Activated CD4-positive, CD25-positive, alpha-beta regulatory T cell treated with anti-CD3 and anti-CD28 coated beads, Interleukin-2, amount 50 U/mL, for 16 hours (primary cell): ENCODE data around the gene PPP1R7.

Experiments used
- DNase-seq: peaks from one replicate; pipeline ENCODE4 v3.0.0-alpha.2; 2020; ENCODE audit warnings: low read depth, low spot score

Gene PPP1R7

GRCh38 chr2:241139531-241140444 lies 10.5 kb upstream of the PPP1R7 start:
- no peak for DNase-seq

GRCh38 chr2:241140445-241140840 lies 9.8 kb upstream of the PPP1R7 start:
- DNase-seq = no peak

GRCh38 chr2:241141214-241141770 lies 9.0 kb upstream of the PPP1R7 start:
- no peak for DNase-seq

DNA sequence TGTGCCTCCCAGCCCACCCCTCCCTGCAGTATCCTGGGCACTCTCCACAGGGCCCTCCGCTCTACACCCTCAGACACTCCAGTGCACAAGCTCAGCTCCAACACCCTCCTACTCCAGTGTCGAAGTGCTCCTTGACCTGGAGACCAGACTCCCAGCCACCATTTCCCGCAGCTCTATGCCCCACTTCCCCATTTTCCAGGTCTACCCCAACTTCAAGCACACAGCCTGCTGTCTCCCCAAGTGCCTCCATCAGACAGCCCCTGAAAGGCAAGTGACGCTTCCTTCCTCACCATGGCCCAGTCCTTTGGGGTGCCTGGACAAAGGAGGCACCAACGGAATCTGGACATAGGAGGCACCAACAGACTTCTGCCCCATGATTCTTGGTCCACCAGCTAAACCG lies 8.2 kb upstream of the PPP1R7 start:
- no peak for DNase-seq

DNA sequence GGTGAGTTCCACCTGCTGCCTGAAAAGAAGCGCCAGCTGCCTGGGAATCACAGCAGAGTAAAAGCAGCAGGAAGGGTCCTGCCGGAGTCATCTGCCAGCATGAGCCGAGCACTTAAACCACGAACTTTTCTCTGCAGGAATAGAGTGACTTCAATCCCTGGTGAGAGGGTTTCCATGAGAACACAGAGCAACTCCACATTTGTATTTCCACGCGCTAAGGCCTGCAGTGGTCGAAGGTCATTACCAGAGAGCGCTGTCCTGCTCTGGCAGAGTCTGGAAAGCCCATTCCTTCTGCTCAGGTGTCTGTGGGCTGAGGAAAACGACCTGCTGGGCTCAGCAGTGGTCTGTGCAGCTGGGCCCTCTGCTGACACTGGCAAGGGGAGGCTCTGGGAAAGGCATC lies 7.7 kb upstream of the PPP1R7 start:
- no peak for DNase-seq

DNA sequence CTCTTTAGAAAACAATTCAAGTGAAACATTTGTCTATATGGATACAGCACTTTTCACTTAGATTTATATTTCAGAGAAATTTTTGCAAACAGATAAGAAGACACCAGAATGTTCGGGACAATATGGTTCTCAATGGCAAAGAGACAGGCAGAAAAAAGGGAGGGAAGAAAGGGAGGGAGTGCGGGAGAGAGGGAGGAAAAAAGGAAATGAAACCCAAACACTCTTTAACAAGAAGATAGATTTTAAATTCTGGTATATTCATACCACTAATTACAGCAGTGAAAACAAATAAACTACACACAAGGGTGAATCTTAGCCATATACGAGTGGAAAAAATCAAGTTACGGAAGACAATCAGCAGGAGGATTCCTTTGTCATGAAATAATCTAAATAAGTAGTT lies 4.0 kb upstream of the PPP1R7 start:
- no peak for DNase-seq

DNA sequence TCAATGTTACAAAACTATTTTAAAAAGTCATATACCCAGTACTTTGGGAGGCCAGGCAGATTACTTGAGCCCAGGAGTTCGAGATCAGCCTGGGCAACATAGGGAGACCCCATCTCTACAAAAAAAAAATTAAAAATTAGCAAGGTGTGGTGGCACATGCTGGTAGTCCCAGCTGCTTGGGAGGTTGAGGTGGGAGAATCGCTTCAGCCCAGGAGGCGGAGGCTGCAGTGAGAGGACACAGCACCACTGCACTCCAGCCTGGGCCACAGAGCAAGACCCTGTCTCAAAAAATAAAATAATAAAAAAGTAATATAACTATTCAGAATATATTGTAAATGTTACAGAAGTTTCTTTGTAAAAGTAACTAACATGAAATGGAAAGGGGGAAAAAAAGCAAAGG lies 2.9 kb upstream of the PPP1R7 start:
- DNase-seq = no peak

DNA sequence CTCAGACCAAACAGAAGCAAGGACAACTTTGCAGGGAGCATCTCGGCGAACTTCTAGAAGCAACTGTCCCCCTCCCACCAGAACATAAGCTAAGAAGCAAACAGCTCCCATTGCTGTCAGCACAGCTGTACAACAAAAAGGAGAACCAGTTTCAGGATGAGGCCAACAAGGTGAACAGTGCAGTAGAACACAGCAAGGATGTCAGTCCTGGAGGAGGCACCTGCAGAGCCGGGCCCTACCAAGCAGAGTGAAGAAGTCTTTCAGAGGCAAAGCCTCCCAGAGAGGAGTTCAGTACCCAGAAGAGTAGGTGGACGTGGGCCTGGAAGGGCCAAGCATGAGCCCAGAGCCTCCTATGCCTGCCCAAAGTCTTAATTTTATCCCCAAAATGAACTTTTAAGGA lies 2.0 kb upstream of the PPP1R7 start:
- DNase-seq = no peak

DNA sequence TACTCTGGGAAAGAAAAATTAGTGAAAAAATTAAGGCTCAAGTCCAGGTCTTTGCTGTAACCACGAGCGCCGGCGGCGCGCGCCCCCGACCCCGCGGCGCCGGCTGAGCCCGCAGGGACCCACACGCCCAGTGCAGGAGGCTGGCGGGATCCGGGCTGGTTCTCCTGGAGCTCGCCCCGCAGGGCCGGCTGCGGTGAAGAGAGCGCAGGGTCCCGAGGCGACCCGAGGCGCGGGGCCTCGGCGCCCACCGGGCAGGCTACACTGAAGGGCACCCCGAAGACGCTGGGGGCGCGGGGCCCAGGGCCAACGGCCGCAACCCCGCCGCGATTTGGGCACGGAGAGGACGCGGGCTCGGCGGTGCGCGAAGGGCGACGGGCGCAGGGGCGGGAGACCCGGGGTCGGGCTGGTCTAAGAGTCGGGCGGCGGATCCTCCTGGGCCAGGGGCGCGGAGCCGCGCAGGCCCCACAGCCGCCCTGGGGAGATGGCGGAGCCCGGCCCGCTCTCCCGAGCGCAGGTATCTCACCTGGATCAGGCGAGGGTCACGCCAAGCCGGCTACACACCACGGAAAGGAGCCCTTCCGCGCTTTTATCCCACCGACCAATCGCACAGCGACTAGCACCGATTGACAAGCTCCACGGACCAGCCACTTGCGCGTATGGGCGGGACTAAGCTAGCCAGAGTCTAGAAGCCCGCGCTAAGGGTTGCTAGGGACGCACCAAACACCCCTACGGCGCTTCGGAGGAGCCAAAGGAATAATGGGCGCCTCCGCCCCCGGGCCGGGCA lies 1.2 kb upstream of the PPP1R7 start, which contains the start of gene PASK:
Gene PASK (minus strand): TSS at position 582 of the 784 bp plus-strand sequence. CDS start 6,440 bp downstream, outside the sequence.
- peak; percentile 90 for DNase-seq

- no peak for DNase-seq
Observed at GRCh38 chr2:241149675-241149924, 667 bp upstream of the PPP1R7 start.

GRCh38 chr2:241150660-241151530 lies 628 bp downstream of the PPP1R7 start:
- DNase-seq = no peak

- no peak for DNase-seq
Observed at GRCh38 chr2:241151934-241152660, 1.8 kb downstream of the PPP1R7 start.

DNA sequence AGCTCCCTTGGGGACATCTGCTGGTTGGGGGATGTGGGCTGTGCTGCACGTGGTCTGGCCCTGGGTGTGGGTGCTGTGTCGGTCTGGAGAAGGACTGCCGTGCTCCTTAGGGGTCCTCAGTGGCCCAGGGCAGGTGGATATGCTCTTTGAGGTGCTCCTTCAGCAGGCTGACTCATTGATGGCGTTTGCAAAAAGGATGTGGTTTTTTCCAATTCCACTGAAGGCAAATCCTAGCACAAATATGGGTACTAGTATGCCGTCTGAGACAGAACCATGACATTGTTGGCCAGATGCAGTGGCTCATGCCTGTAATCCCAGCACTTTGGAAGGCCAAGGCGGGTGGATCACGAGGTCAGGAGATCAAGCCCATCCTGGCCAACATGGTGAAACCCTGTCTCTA lies 3.3 kb downstream of the PPP1R7 start:
- no peak for DNase-seq

DNA sequence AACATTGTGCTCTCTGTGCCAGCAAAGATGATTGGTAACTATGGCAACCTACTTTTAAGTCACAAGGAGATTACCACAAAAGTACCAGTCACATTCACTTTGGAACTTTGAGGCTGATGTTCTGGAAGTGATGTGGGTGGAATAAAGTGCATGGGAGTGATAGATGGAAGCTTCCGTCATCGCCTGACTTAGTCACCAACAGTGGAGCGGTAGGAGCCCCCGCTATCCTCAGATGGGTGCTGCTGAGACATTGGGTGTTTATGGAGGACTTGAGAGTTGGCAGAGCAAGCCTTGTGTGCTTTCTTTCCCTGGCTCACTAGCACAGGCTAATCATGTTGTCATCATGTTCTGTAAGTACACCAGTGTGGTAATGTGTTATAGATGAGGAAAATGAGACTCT lies 4.6 kb downstream of the PPP1R7 start:
- DNase-seq = no peak

DNA sequence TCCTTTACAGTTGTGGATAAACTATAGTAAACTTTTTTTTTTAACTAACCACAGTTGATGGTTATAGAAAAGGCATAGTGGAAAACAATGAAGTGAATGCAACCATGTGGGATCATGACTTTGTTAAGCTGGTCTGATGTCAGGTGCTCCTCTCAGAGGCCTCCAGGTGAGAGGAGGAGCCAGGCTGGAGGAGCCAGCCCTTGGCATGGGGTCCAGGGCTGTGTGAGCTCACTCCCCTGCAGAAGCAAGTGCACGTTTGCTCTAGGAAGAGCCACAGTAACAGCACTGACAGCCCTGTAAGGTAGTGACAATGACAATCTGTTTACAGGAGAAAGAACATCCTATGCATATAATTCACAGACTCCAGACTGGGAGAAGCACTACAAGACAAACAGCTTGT lies 5.7 kb downstream of the PPP1R7 start:
- DNase-seq = no peak

- no peak for DNase-seq
Observed at GRCh38 chr2:241156971-241157441, 6.7 kb downstream of the PPP1R7 start.

GRCh38 chr2:241157841-241158545 lies 7.7 kb downstream of the PPP1R7 start:
- no peak for DNase-seq

- no peak for DNase-seq
Observed at GRCh38 chr2:241158546-241158900, 8.3 kb downstream of the PPP1R7 start.

DNA sequence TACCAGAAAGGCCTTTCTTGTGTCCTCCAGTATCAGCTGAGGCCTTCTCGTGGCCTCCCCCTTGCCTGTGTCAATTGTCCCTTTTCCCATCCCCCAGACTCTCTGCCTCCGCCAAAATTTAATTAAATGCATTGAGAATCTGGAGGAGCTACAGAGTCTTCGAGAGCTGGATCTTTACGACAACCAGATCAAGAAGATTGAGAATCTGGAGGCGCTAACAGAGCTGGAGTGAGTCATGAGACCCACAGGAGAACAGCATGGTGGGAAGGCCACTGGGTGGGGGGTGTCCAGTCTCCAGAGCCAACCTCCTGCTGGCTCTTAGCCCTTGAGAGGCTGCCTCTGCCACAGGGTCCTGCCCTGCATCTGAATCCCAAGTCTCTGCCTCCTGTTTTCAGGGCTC lies 8.8 kb downstream of the PPP1R7 start:
- no peak for DNase-seq

- DNase-seq = no peak
Observed at GRCh38 chr2:241160318-241160717, 10.1 kb downstream of the PPP1R7 start.
